ENCODE measurements around the gene BRF1.
"Not testable (repeated sequence)": the region's sequence is repeated elsewhere in the genome, so short reads cannot be mapped to it uniquely, and the experiment has no call there.

The BRF1 gene

DNA sequence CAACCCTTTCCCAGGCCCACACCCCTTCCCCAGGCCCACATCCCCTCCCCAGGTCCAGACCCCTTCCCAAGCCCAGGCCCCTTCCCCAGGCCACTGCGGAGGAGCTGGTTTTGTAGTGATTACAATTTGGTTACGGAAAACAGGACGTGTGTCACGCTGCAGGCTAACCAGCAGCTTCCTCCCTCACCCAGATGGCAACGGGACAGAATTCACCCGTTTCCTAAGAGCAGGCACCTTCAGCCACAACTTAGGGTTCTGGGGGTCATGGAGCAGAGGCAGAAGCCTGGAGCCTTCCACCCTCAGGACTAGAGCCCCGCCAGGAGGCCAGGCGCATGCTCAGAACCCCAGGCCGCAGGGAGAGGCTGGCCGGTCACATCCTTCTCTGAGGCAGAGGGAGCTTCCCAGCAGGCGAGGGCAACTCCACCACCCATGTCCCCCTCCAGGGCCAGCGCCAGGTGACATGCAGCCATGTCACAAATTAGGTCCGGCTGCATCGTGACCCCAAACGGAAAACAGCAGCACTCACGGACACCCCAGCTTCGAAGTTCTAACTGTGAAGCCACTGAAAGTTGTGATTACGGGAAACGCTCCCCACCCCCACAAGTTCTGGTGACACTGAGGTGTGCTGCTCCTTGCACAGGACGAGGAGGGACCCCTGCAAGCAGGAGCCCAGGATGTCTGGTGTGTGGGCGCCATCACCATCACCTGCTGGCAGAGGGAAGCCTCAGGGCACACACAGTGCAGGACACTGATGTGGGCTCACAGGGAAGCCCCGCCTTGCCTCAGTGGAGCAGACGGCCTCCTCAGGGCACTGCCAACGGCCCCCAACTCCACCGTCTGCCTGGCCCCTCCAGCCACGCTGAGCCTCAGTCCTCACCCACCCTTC, 7.7 kb downstream of the BRF1 start:
- Histone ChIP-seq H4K20me1 (ENCODE audit: low read depth, low read length) (no peaks in the 10 kb centered on the region), H3K27me3 (ENCODE audit: low read length) (no peaks in the 10 kb centered on the region), H3K4me2 (ENCODE audit: low read depth, low read length, poor library complexity, severe bottlenecking) (no peak overlapping the region), H3K79me2 (ENCODE audit: insufficient read depth, low read length) (no peaks in the 10 kb centered on the region), H3K9ac (ENCODE audit: low read length) (no peak overlapping the region), H3K9me2 (replicated peaks; ENCODE audit: insufficient read depth, low read length) (no peaks in the 10 kb centered on the region), H3K4me3 (ENCODE audit: insufficient read depth, low read length, poor library complexity, severe bottlenecking) (no peak overlapping the region), H2AFZ (ENCODE audit: low read depth, low read length, severe bottlenecking) (no peak overlapping the region), H3K9me3 (ENCODE audit: insufficient read depth, low read length) (no peaks in the 10 kb centered on the region), H3K36me3 (ENCODE audit: low read length) (no peaks in the 10 kb centered on the region), H3K27ac (ENCODE audit: low read depth, low read length) (no peak overlapping the region), H3F3A (ENCODE audit: insufficient read depth) (no peaks in the 10 kb centered on the region)
- TF ChIP-seq CTCF (IDR thresholded peaks at IDR 0.05; ENCODE audit: insufficient read depth, low read length, poor library complexity, severe bottlenecking) (no peak), EZH2phosphoT487 (conservative IDR thresholded peaks at IDR 0.05; ENCODE audit: low read length) (no peak)

DNA sequence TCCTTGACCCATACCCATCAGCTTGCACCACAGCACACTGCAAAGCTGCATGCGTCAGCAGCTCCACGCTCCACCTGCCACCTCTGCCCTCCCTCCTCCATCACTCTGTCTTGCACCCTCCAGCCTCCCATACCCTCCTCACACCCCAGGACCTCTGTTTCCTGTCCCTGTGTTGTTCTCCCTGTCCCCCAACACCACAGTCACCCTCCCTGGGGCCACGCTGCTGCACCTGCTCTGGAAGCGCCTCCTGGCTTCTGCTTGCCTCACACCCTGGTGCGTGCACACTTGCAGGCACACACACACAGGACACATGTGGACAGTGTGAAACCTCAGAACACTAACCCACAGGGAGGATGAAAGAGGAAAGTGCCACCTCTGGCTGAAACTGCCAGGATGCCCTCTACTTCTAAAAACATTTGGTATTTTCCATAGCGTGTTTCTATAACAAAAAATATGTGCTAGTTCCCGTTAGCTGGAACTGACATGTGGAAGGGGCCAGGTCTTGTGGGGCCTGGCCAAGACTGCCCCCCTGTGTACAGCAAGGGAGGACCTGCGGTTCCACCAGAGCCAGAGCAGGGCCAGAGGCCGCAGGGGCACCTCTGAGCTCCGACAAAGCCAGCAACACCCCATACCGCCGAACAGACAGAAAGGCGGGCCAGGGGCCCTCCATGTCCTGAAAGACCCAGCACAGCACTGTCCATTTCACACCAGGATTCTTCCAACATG, 10.0 kb downstream of the BRF1 start:
- Histone ChIP-seq H3K79me2 (ENCODE audit: insufficient read depth, low read length) (no peaks in the 10 kb centered on the region), H3K9me2 (replicated peaks; ENCODE audit: insufficient read depth, low read length) (no peaks in the 10 kb centered on the region), H3K27me3 (ENCODE audit: low read length) (no peaks in the 10 kb centered on the region), H3K4me3 (ENCODE audit: insufficient read depth, low read length, poor library complexity, severe bottlenecking) (no peak overlapping the region), H3K9me3 (ENCODE audit: insufficient read depth, low read length) (no peaks in the 10 kb centered on the region), H3F3A (ENCODE audit: insufficient read depth) (no peaks in the 10 kb centered on the region), H3K36me3 (ENCODE audit: low read length) (no peaks in the 10 kb centered on the region), H3K4me2 (ENCODE audit: low read depth, low read length, poor library complexity, severe bottlenecking) (no peak overlapping the region), H2AFZ (ENCODE audit: low read depth, low read length, severe bottlenecking) (no peak overlapping the region), H3K27ac (ENCODE audit: low read depth, low read length) (no peak overlapping the region), H4K20me1 (ENCODE audit: low read depth, low read length) (no peaks in the 10 kb centered on the region; the same call in 1 of the 2 replicates), H3K9ac (ENCODE audit: low read length) (no peak overlapping the region)
- TF ChIP-seq CTCF (IDR thresholded peaks at IDR 0.05; ENCODE audit: insufficient read depth, low read length, poor library complexity, severe bottlenecking) (no peak), EZH2phosphoT487 (conservative IDR thresholded peaks at IDR 0.05; ENCODE audit: low read length) (no peak)

- H3K36me3 ChIP-seq (ENCODE audit: low read length); H4K20me1 ChIP-seq (ENCODE audit: low read depth, low read length); H3K27me3 ChIP-seq (ENCODE audit: low read length); H2AFZ ChIP-seq (ENCODE audit: low read depth, low read length, severe bottlenecking); H3F3A ChIP-seq (ENCODE audit: insufficient read depth); H3K9me2 ChIP-seq (replicated peaks; ENCODE audit: insufficient read depth, low read length); H3K27ac ChIP-seq (ENCODE audit: low read depth, low read length); H3K4me2 ChIP-seq (ENCODE audit: low read depth, low read length, poor library complexity, severe bottlenecking); H3K9me3 ChIP-seq (ENCODE audit: insufficient read depth, low read length); H3K79me2 ChIP-seq (ENCODE audit: insufficient read depth, low read length); H3K4me3 ChIP-seq (ENCODE audit: insufficient read depth, low read length, poor library complexity, severe bottlenecking); H3K9ac ChIP-seq (ENCODE audit: low read length): not testable (repeated sequence)
Observed at GRCh38 chr14:105288936-105289335, 11.9 kb downstream of the BRF1 start.

All from SU-DHL-6 (cell line).